Fibroblast of lung (primary cell): ENCODE measurements around the gene IGSF21. TPM values are rescaled to one million over a fixed set of nuclear protein-coding genes. Genes with fewer than 3 reads are reported as not detected.

Experiments used
- DNase-seq, 2 donors: peaks; one replicate each; pipeline versions ENCODE4 v3.0.0 to v3.0.0-alpha.2; 2010; ENCODE audit warnings: low read depth in 2 of 2
- H2AFZ ChIP-seq: 2 replicates; pipeline ENCODE4 v1.5.1; 2012; ENCODE audit warnings: low read length, control low read depth, inconsistent platforms
- H3K27ac ChIP-seq: 2 replicates; pipeline ENCODE4 v1.5.1; 2011; ENCODE audit warnings: low read length, control low read depth; ENCODE audit not compliant: insufficient read depth
- H3K27me3 ChIP-seq: 2 replicates; pipeline ENCODE4 v1.5.1; 2011; ENCODE audit warnings: mild to moderate bottlenecking, low read length; ENCODE audit not compliant: control insufficient read depth, insufficient read depth
- H3K36me3 ChIP-seq: 2 replicates; pipeline ENCODE4 v1.5.1; 2011; ENCODE audit warnings: low read length; ENCODE audit not compliant: control insufficient read depth, insufficient read depth
- H3K4me1 ChIP-seq: 2 replicates; pipeline ENCODE4 v1.5.1; 2011; ENCODE audit warnings: low read length; ENCODE audit not compliant: control insufficient read depth, insufficient read depth; ENCODE audit errors: extremely low read depth
- H3K4me2 ChIP-seq: 2 replicates; pipeline ENCODE4 v1.5.1; 2011; ENCODE audit warnings: low read length, control low read depth; ENCODE audit not compliant: insufficient read depth; ENCODE audit errors: extremely low read depth
- H3K4me3 ChIP-seq, 4 experiments: fragments of 200-600 bp in 1 of 4; sonication (generic) in 1 of 4; replicated peaks in 1 of 4; 2 replicates each; pipeline ENCODE4 v1.5.1; 2011 to 2016; ENCODE audit warnings: low read length in 4 of 4, low read depth in 3 of 4, mild to moderate bottlenecking in 3 of 4, control low read depth in 2 of 4, inconsistent platforms in 1 of 4, mixed read lengths in 1 of 4; ENCODE audit not compliant: insufficient read depth in 1 of 4; ENCODE audit errors: control extremely low read depth in 1 of 4
- H3K79me2 ChIP-seq: 2 replicates; pipeline ENCODE4 v1.5.1; 2012; ENCODE audit warnings: mild to moderate bottlenecking, low read length, inconsistent platforms; ENCODE audit not compliant: control insufficient read depth, insufficient read depth
- H3K9ac ChIP-seq: 2 replicates; pipeline ENCODE4 v1.5.1; 2011; ENCODE audit warnings: mild to moderate bottlenecking, low read length, control low read depth; ENCODE audit not compliant: insufficient read depth
- H3K9me3 ChIP-seq: 2 replicates; pipeline ENCODE4 v1.5.1; 2012; ENCODE audit warnings: low read depth, low read length; ENCODE audit not compliant: control insufficient read depth, insufficient read depth
- H4K20me1 ChIP-seq: 2 replicates; pipeline ENCODE4 v1.5.1; 2011; ENCODE audit warnings: low read length; ENCODE audit not compliant: control insufficient read depth, insufficient read depth; ENCODE audit errors: extremely low read depth
- EZH2 ChIP-seq: IDR thresholded peaks from 2 replicates; pipeline ENCODE4 v1.5.1; 2012; ENCODE audit warnings: low read length, control low read depth, mild to moderate bottlenecking; ENCODE audit errors: missing control alignments
- polyA plus RNA-seq, 2 donors: library from polyadenylated mRNA; depleted of rRNA in 1 of 2; stranded (reverse) in 1 of 2; unstranded in 1 of 2; fragments of >200 nt; gene quantifications; 2 replicates each; pipeline ENCODE4 v1.2.1, GENCODE V29; 2011 to 2012; ENCODE audit warnings: missing spikeins in 1 of 2
- total RNA-seq: library from RNA; depleted of rRNA; stranded (reverse); fragments of >200 nt; gene quantifications from 2 replicates; pipeline ENCODE4 v1.2.1, GENCODE V29; 2014
- TF ChIP-seq, protein P1 (sequence below), 2 donors: IDR thresholded peaks in 1 of 2; conservative IDR thresholded peaks in 1 of 2; 1 replicate in 1 of 2; 2 replicates in 1 of 2; pipeline ENCODE4 v1.5.1; 2011 to 2012; ENCODE audit warnings: low read length in 2 of 2, control low read depth in 1 of 2, inconsistent platforms in 1 of 2, low read depth in 1 of 2, mild to moderate bottlenecking in 1 of 2

Gene IGSF21
- total and polyA plus RNA-seq, 2 donors (not counting 1 experiment from before 2014, with no cell fraction given): not detected

DNA sequence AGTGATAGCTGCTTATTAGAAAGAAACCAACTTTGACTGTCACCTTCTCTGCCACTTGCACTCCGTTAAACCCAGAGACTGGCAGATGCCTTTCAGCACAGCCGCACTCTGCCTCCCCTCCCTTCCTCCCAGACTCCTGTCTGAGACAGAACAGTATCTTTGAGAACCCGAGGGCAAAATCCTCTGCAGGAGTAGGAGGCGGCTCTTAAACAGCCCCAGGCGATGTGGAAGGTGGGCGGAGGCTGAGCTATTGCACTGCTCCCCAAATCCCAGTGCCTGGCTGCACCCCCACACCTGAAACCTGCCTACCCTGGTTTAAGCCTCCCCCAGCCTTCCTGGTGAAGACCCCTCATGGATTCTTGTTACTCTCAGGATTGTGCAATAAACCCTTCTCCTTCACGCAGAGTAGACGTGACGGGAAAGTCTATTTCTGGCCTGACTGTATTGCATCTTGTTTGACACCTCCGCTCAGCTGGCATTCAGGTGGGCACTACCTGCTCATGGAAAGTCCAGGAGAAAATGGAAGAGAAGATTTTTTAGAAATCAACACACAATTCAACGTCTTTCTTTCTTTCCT is 34.4 kb upstream of the IGSF21 start:
- no peak for TF ChIP-seq EZH2
- TF ChIP-seq, protein P1, sequence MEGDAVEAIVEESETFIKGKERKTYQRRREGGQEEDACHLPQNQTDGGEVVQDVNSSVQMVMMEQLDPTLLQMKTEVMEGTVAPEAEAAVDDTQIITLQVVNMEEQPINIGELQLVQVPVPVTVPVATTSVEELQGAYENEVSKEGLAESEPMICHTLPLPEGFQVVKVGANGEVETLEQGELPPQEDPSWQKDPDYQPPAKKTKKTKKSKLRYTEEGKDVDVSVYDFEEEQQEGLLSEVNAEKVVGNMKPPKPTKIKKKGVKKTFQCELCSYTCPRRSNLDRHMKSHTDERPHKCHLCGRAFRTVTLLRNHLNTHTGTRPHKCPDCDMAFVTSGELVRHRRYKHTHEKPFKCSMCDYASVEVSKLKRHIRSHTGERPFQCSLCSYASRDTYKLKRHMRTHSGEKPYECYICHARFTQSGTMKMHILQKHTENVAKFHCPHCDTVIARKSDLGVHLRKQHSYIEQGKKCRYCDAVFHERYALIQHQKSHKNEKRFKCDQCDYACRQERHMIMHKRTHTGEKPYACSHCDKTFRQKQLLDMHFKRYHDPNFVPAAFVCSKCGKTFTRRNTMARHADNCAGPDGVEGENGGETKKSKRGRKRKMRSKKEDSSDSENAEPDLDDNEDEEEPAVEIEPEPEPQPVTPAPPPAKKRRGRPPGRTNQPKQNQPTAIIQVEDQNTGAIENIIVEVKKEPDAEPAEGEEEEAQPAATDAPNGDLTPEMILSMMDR (conservative IDR thresholded peaks at IDR 0.05 in 1 of 2, IDR thresholded peaks at IDR 0.05 in 1 of 2; ENCODE audit: low read depth in 1 of 2, low read length in 2 of 2): no peak
- H3K79me2 ChIP-seq: no peaks in the 10 kb centered on the region
- no peaks in the 10 kb centered on the region for H3K27me3 ChIP-seq
- H4K20me1 ChIP-seq: no peaks in the 10 kb centered on the region
- H3K9ac ChIP-seq: no peak overlapping the region
- H3K4me1 ChIP-seq: no peaks in the 10 kb centered on the region
- no peaks in the 10 kb centered on the region for H3K9me3 ChIP-seq
- no peak for DNase-seq
- no peak overlapping the region for H3K4me2 ChIP-seq
- no peak overlapping the region for H3K4me3 ChIP-seq
- no peaks in the 10 kb centered on the region for H3K36me3 ChIP-seq
- H3K27ac ChIP-seq: no peak overlapping the region
- H2AFZ ChIP-seq: no peak overlapping the region

DNA sequence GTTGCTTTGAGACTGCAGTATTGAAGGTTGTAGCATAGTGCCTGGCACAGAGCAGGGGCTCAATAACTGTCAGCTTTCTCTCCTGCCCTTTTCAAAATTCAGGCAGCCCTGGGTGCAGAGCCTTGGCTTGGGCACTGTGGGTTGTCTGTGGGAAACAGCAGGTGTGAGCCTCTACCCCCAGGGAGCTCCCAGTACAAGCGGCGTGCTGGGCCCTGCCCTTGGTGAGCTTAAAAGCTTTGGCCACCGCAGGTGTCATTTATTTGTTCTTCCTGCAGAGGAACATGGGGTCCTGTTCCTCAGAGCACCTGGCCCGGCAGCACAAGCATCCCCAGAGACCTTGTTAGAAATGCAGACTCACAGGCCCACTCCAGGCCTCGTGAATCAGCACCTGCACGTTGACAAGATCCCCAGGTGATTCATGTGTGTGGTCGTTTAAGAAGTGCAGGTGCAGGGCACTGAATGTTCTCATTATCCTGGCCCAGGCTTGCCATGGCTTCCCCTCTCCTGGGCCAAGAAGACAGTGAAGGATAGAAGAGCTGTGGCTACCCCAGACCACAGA is 29.9 kb upstream of the IGSF21 start:
- H4K20me1 ChIP-seq: no peaks in the 10 kb centered on the region
- no peaks in the 10 kb centered on the region for H3K4me1 ChIP-seq

DNA sequence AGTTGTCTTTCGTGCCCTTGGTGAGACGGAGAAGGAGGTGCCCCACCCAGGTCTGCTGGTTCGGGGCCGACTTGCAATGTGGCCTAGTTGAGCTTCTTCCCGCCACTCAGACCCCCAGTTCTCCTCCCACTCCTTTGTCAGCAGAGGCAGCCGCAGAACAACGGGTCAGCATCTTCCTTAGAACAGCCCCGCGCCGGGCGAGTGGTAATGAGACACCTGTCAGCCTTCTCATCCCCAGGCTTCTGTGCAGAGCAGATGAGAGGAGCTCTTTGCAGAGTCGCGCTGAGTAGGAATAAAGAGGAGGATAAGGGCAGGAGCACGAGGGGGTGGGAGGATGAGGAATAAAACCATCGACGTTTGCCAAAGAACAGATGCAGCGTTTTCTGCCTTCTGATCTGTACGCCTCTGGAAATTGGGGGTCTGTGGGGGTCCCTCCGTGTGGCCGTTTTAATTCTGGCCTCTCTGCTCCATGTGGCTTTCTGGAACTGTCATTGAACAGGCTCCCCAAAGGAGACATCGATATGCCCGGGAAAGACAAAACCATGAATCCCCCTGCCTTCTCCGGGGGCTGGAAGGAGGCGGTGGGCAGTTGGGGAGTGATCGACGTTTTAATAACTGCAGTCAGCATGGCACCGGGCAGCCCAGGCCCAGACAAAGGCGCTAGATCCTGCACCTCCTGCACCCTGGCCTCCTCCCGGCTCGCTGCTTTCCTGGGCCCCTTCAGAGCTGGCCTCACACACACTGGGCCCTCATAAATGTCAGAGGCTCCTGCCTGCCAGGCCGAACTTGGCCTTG is 27.5 kb upstream of the IGSF21 start:
- Histone ChIP-seq H3K36me3 (no peaks in the 10 kb centered on the region), H3K4me3 (no peak overlapping the region), H3K9ac (no peak overlapping the region), H3K4me2 (no peak overlapping the region), H2AFZ (no peak overlapping the region), H3K9me3 (no peaks in the 10 kb centered on the region), H4K20me1 (no peaks in the 10 kb centered on the region), H3K4me1 (no peaks in the 10 kb centered on the region), H3K27ac (no peak overlapping the region), H3K79me2 (no peaks in the 10 kb centered on the region), H3K27me3 (no peaks in the 10 kb centered on the region)
- TF ChIP-seq, protein P1 (conservative IDR thresholded peaks at IDR 0.05 in 1 of 2, IDR thresholded peaks at IDR 0.05 in 1 of 2; ENCODE audit: low read depth in 1 of 2, low read length in 2 of 2): no peak
- TF ChIP-seq EZH2: no peak
- no peak for DNase-seq

More for the DNA sequence above, 29.9 kb upstream of the IGSF21 start:
- no peak for TF ChIP-seq EZH2
- TF ChIP-seq, protein P1 (conservative IDR thresholded peaks at IDR 0.05 in 1 of 2, IDR thresholded peaks at IDR 0.05 in 1 of 2; ENCODE audit: low read depth in 1 of 2, low read length in 2 of 2): no peak
- Histone ChIP-seq H3K27ac (no peak overlapping the region), H3K27me3 (no peaks in the 10 kb centered on the region), H3K79me2 (no peaks in the 10 kb centered on the region), H2AFZ (no peak overlapping the region), H3K9ac (no peak overlapping the region), H3K4me2 (no peak overlapping the region), H3K4me3 (no peak overlapping the region), H3K9me3 (no peaks in the 10 kb centered on the region), H3K36me3 (no peaks in the 10 kb centered on the region)
- no peak for DNase-seq
